Medulla oblongata (tissue), 1 donor: ENCODE measurements around the gene C1QL1.
A peak's percentile ranks its signal among the peaks of the same experiment; 100 is the strongest.

ENCODE experiments used
- DNase-seq: peaks from one replicate; pipeline ENCODE4 v3.0.0-alpha.2; 2015; ENCODE audit errors: extremely low spot score

Gene C1QL1

GRCh38 chr17:44989552-44990138, 21.5 kb upstream of the C1QL1 start:
- DNase-seq: no peak

DNA sequence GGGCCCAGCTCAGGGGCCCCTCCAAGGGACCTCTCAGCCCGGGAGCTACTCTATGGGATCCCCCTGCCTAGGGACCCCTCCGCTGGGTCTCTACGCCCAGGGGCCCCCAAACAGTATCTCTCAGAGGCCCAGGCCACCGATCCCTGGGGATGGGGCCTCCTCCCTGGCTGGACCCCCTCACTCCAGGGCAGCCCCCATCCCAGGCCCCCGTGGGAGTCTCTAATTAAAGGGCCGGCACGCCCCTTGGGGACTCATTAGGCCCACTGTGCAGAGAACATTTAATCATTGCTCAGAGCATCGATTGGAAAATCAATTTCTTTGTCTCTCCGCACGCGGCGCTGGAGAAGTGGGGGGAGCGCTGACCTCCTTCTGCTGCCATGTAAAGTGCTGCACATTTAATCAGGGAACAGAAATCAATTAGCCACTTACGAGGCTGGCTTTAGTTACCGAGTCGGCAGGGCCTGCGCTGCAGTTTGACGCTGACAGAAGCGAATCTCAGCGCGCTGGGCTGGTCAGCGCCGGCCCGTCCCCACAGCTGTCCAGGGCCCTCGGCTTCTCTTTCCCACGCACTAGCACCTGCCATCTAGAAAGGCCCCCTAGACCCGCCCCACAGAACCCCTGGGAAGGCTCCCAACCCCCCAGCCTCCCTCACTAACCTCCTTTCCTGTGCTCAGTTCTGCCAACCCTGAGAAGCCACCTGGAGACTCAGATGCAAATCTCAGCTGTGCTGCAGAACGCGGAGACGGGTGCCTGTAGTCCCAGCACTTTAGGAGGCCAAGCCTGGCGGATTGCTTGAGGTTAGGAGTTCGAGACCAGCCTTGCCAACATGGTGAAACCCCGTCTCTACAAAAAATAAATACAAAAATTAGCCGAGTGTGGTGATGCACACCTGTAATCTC, 20.2 kb upstream of the C1QL1 start:
- DNase-seq: no peak

DNA sequence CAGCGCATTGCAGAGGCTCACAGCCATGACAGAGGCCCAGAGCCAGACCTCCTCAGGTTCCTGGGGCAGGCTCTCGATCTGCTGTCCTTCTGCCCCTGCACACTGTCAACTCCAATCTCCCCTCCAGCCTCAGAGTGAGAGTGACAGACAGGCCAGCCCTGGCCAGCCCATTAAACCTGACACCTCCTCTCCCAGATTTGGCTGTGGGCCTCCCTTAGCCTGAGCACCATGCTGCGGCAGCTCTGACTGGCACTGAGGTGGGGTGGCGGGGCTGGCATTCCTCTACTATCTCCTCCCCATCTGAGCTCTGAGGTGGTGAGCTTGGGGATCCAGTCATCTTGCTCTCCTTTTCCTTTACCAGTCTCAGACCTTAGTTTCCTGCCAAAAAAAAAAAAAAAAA, 15.5 kb upstream of the C1QL1 start:
- DNase-seq: no peak

GRCh38 chr17:44982113-44982702, 14.1 kb upstream of the C1QL1 start:
- no peak for DNase-seq

DNA sequence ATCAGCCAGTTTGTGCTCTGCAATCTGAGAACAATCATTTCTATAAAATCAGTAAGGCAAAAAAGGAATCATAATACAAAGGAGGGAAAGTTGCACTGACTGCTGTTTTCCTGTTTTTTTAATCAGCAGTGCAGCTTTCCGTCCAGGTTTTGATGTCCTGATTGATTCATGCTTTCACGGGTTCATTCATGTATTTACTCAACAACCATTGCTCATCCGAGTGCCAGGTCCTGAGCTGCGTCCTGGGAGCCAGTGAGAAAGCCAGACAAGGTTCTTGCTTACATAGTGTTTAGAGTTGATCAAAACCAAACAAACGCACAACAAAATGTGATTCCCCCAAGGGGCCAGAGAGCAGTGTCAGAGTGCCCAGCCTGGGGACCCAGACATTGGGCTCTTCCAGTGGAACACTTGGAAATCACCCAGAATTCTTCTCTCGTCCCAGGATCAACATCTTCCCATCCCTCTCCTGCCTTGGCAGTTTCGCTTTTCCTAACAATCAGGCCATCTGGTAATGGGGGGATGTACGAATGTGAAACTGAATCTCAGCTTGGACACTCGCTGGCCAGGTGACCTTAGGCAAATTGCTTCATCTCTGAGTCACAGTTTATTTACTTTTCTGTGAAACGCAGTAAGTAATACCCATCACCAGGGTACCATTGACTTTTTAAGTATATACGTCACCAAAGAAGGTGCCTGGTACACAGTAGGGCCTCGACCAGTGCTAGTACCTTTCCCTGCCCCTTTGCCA, 13.3 kb upstream of the C1QL1 start:
- DNase-seq: no peak

DNA sequence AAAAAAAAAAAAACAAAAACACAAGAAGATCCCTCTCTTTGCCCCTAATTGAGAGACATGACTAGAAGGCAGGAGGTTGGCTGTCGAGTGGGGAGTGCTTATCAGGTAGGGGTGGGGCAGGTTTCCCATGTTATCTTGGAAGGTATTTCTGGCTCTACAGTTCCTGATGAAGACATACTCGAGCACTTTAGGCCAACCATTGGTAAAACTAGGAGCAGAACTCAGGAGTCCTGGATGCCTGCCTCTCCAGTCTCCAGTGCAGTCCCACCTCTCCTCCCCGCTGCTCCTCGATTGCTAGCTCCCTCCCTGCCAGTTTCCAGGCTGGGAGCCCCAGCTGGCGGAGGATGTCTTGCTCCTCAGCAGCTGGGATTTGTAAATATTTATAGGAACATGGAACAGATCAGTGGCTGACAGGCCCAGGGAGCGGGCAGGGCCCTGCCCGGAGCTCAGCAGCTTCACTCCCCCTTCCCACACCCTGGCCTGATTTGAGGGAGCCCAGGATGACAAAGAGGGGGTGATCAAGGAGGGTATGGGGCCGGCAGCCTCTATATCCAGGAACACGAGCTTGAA, 11.4 kb upstream of the C1QL1 start:
- DNase-seq: no peak

DNA sequence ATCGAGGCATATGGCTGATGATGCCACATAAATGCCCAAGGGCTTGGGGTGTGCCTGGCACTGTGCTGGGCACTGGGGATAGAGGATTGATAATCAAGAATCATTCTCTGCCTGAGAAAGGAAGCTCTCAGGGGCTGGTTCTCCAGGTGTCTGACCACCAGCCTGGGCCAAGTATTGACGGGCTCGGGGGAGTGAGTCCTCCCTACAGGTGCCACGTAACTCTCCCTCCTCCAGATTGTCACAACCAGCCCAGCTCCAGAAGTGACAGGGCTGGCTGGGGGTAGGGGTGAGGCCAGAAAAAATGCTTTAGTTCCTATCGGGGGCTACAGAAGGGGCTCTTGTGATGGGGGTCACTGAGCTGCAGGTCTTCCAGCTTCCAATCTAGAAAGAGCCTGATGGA, 10.7 kb upstream of the C1QL1 start:
- DNase-seq: no peak

GRCh38 chr17:44977814-44978550, 9.9 kb upstream of the C1QL1 start:
- no peak for DNase-seq

- no peak for DNase-seq
Measured at GRCh38 chr17:44977065-44977464, 9.0 kb upstream of the C1QL1 start.

- DNase-seq: no peak
Measured at GRCh38 chr17:44976206-44976605, 8.1 kb upstream of the C1QL1 start.

GRCh38 chr17:44972953-44973352, 4.8 kb upstream of the C1QL1 start:
- no peak for DNase-seq

- no peak for DNase-seq
Measured at GRCh38 chr17:44971776-44972483, 3.8 kb upstream of the C1QL1 start.

DNA sequence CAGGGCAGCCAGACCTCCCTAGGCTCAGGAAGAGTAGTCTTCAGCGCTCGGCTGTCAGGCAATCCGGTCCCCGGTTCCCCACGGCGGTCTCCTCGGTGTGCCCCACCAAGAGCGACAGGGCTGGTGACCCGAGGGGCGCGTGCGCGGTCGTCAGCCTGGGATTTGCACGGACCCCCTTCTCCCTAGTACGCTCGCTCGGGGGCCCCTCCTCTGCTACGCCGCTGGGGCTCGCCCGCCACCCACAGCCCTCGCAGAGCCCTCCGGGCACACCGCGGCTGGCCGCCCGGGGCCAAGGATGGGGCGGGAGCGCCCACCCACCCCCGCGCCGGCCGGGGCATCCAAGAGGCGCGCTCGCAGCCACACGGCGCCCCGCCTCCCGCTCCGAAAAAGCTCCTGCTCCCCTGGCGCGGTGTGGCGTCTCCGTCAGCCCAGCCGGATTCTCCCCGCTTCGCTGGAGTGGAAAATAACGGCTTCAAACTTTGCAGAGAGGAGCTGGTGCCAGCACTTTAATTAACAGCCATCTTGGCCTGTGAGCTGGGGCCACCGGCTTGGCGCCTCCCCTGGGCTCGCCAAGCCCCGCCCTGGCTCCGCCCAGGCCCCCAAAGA, 2.1 kb upstream of the C1QL1 start:
- DNase-seq: peak; percentile 68

DNA sequence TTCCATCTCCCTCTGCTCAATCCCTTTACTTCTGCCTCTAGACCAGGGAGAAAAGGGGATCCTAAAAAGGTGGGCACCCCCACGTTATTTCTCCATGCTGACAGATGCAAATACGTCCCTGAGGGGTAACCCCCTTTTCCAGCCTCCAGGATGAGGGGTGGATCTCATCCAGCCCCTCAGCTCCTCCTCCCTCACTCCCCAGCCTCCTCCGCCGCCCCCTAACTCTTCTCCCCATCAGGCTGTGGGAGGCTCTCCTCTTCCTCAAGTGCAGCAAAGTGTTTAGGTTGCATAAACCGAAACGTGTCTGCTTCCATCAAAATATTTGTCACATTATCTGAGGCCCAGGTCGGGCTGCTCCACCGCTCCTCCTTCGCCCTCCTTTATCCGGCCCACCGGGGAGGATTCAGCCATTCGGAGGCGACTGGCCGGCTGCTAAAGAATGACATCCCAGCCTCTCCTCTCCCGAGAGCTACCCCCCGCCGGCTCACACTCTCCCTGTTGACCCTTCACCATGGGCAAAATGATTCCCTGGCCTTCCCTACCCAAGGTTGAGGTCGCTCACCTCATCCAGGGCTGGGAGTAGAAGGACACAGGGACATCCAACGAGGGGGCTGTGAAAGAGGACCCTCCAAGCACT, 1.2 kb upstream of the C1QL1 start:
- DNase-seq: no peak

- no peak for DNase-seq
Measured at GRCh38 chr17:44967907-44968224, 237 bp downstream of the C1QL1 start.

- no peak for DNase-seq
Measured at GRCh38 chr17:44967026-44967906, 837 bp downstream of the C1QL1 start.

DNA sequence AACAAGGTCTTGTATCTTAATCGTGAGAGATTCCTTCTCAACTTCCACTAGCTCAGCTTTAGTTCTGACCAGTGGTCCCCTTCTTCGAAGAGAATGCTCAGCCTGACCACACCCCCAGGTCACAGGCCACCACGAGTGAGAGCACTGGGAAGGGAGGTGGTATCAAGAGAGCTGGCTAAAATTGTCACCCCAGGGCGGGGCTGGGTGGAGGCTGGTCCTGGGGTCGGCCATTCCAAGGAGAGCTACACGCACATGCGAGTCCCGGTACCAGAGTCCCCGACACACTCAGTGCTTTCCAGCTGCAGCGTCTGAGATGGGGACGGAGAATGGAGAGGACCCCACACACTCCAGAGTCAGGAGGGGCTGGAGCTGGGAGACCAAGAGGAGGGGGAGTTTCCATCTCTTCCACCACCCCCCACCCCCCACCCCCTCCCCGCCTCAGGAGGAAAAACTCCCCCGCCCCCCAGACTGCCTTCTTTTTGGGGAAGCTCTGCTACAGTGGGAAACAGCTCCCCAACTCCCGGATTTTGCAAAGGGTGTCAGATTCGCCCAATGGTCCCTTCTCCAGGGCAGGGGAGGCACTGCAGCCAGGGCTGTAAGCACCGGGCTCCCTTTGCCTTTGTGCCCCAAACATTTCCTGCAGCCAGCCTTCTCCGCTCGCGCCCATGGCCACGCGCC, 1.6 kb downstream of the C1QL1 start:
- no peak for DNase-seq
